HEK293 (cell line): ENCODE measurements around the gene GLO1.

Experiments used
- CTCF ChIA-PET: fragments of 350-600 bp; formaldehyde crosslinking; extraction: SDS; loops from one replicate; lab custom pipeline; 2021; ENCODE audit warnings: antibody characterized with exemption; lab: Yijun Ruan, JAX
- POLR2A ChIA-PET: fragments of 300-600 bp; formaldehyde crosslinking; extraction: SDS; loops from one replicate; lab custom pipeline; 2020; ENCODE audit warnings: antibody characterized with exemption, inconsistent platforms; lab: Yijun Ruan, JAX
- H3K27ac ChIP-seq: fragments of 200-500 bp; sonication (Bioruptor generic); 2 replicates; pipeline ENCODE4 v1.5.1; 2014; ENCODE audit warnings: low read depth, low read length, control low read depth, inconsistent platforms; ENCODE audit errors: extremely low read depth
- H3K36me3 ChIP-seq, 2 experiments: fragments of 200-500 bp in 1 of 2; sonication (Bioruptor generic) in 1 of 2; 1 replicate in 1 of 2; 2 replicates in 1 of 2; pipeline ENCODE4 v1.5.1; 2014 to 2017; ENCODE audit warnings: inconsistent platforms in 2 of 2, low read length in 2 of 2; ENCODE audit not compliant: control insufficient read depth in 2 of 2, insufficient read depth in 1 of 2
- H3K4me1 ChIP-seq: fragments of 200-500 bp; sonication (Bioruptor generic); 2 replicates; pipeline ENCODE4 v1.5.1; 2014; ENCODE audit warnings: mild to moderate bottlenecking, low read length, inconsistent platforms; ENCODE audit not compliant: control insufficient read depth, insufficient read depth
- H3K4me3 ChIP-seq: 2 replicates; pipeline ENCODE4 v1.5.1; 2011; ENCODE audit warnings: low read depth, mild to moderate bottlenecking, control low read depth, low read length, moderate library complexity
- H3K9me3 ChIP-seq: fragments of 200-500 bp; sonication (Bioruptor generic); 2 replicates; pipeline ENCODE4 v1.5.1; 2014; ENCODE audit warnings: low read depth, low read length, inconsistent platforms; ENCODE audit not compliant: control insufficient read depth, insufficient read depth
- GLIS1 ChIP-seq: fragments of 450-650 bp; formaldehyde crosslinking; IDR thresholded peaks from 2 replicates; pipeline ENCODE4 v1.5.1; 2016; ENCODE audit warnings: missing biosample characterization, missing genetic modification characterization
- HOXA7 ChIP-seq: sonication (generic); formaldehyde crosslinking; IDR thresholded peaks from 2 replicates; pipeline ENCODE4 v1.8.1; 2022; ENCODE audit warnings: missing genetic modification reagents, borderline replicate concordance
- OSR2 ChIP-seq: fragments of 450-650 bp; formaldehyde crosslinking; IDR thresholded peaks from 2 replicates; pipeline ENCODE4 v1.5.1; 2016; ENCODE audit warnings: missing biosample characterization, missing genetic modification characterization
- SCRT2 ChIP-seq: fragments of 450-650 bp; formaldehyde crosslinking; IDR thresholded peaks from 2 replicates; pipeline ENCODE4 v1.5.1; 2016; ENCODE audit warnings: missing biosample characterization, missing genetic modification characterization
- SP7 ChIP-seq: fragments of 450-650 bp; formaldehyde crosslinking; IDR thresholded peaks from 2 replicates; pipeline ENCODE4 v1.5.1; 2016; ENCODE audit warnings: missing biosample characterization, missing genetic modification characterization
- YY2 ChIP-seq: fragments of 450-650 bp; formaldehyde crosslinking; IDR thresholded peaks from 2 replicates; pipeline ENCODE4 v1.5.1; 2016; ENCODE audit warnings: missing biosample characterization, missing genetic modification characterization
- ZBTB10 ChIP-seq: fragments of 450-650 bp; formaldehyde crosslinking; IDR thresholded peaks from 2 replicates; pipeline ENCODE4 v1.5.1; 2016; ENCODE audit warnings: missing biosample characterization, missing genetic modification characterization
- ZBTB20 ChIP-seq: fragments of 450-650 bp; formaldehyde crosslinking; IDR thresholded peaks from 2 replicates; pipeline ENCODE4 v1.5.1; 2016; ENCODE audit warnings: missing biosample characterization, missing genetic modification characterization
- ZBTB44 ChIP-seq: fragments of 450-650 bp; IDR thresholded peaks from 2 replicates; pipeline ENCODE4 v1.5.1; 2018; ENCODE audit warnings: missing biosample characterization, mild to moderate bottlenecking, missing genetic modification characterization
- ZBTB6 ChIP-seq: fragments of 450-650 bp; formaldehyde crosslinking; IDR thresholded peaks from 2 replicates; pipeline ENCODE4 v1.5.1; 2017; ENCODE audit warnings: missing biosample characterization, missing genetic modification characterization
- ZFHX2 ChIP-seq: fragments of 450-650 bp; formaldehyde crosslinking; conservative IDR thresholded peaks from 2 replicates; pipeline ENCODE4 v1.5.1; 2016; ENCODE audit warnings: missing biosample characterization, missing genetic modification characterization
- ZNF211 ChIP-seq: fragments of 450-650 bp; formaldehyde crosslinking; IDR thresholded peaks from 2 replicates; pipeline ENCODE4 v1.5.1; 2016; ENCODE audit warnings: low read depth, missing biosample characterization, missing genetic modification characterization
- ZNF311 ChIP-seq: fragments of 450-650 bp; formaldehyde crosslinking; IDR thresholded peaks from 2 replicates; pipeline ENCODE4 v1.5.1; 2017; ENCODE audit warnings: missing biosample characterization, missing genetic modification characterization, borderline replicate concordance
- ZNF324 ChIP-seq: fragments of 450-650 bp; formaldehyde crosslinking; IDR thresholded peaks from 2 replicates; pipeline ENCODE4 v1.5.1; 2016; ENCODE audit warnings: missing biosample characterization, missing genetic modification characterization
- ZNF335 ChIP-seq: fragments of 450-650 bp; formaldehyde crosslinking; conservative IDR thresholded peaks from 2 replicates; pipeline ENCODE4 v1.5.1; 2016; ENCODE audit warnings: missing biosample characterization, missing genetic modification characterization
- ZNF362 ChIP-seq: fragments of 450-650 bp; formaldehyde crosslinking; IDR thresholded peaks from 2 replicates; pipeline ENCODE4 v1.5.1; 2016; ENCODE audit warnings: missing biosample characterization, missing genetic modification characterization
- ZNF416 ChIP-seq: fragments of 450-650 bp; formaldehyde crosslinking; IDR thresholded peaks from 2 replicates; pipeline ENCODE4 v1.5.1; 2016; ENCODE audit warnings: missing biosample characterization, missing genetic modification characterization
- ZNF426 ChIP-seq: fragments of 450-650 bp; formaldehyde crosslinking; IDR thresholded peaks from 2 replicates; pipeline ENCODE4 v1.5.1; 2017; ENCODE audit warnings: missing biosample characterization, missing genetic modification characterization, mild to moderate bottlenecking, inconsistent platforms, moderate library complexity
- ZNF514 ChIP-seq: fragments of 450-650 bp; formaldehyde crosslinking; IDR thresholded peaks from 2 replicates; pipeline ENCODE4 v1.5.1; 2016; ENCODE audit warnings: missing biosample characterization, missing genetic modification characterization
- ZNF555 ChIP-seq: fragments of 450-650 bp; formaldehyde crosslinking; conservative IDR thresholded peaks from 2 replicates; pipeline ENCODE4 v1.5.1; 2017; ENCODE audit warnings: missing biosample characterization, mild to moderate bottlenecking, missing genetic modification characterization, inconsistent platforms
- ZNF585B ChIP-seq: fragments of 450-650 bp; formaldehyde crosslinking; IDR thresholded peaks from 2 replicates; pipeline ENCODE4 v1.5.1; 2016; ENCODE audit warnings: missing biosample characterization, missing genetic modification characterization
- ZNF610 ChIP-seq: fragments of 450-650 bp; formaldehyde crosslinking; IDR thresholded peaks from 2 replicates; pipeline ENCODE4 v1.5.1; 2016; ENCODE audit warnings: missing biosample characterization, missing genetic modification characterization, borderline replicate concordance
- ZSCAN4 ChIP-seq: fragments of 450-650 bp; formaldehyde crosslinking; IDR thresholded peaks from 2 replicates; pipeline ENCODE4 v1.5.1; 2017; ENCODE audit warnings: missing biosample characterization, missing genetic modification characterization

The GLO1 gene

GRCh38 chr6:38638941-38639497 lies 63.9 kb downstream of the GLO1 start (continued):
- peak; percentile 19; the same call in 1 of the 2 replicates for TF ChIP-seq GLIS1 (tag by site-specific recombination)
- no peak for TF ChIP-seq ZNF324 (tag by site-specific recombination)
- peak; percentile 99 for TF ChIP-seq SCRT2 (tag by site-specific recombination)
- 0 out of 2 replicates have a peak, but pooled peaks have one; percentile 19 for TF ChIP-seq SP7 (tag by site-specific recombination)
- peak; percentile 92 for TF ChIP-seq ZBTB20 (tag by site-specific recombination)
- TF ChIP-seq, all 188 proteins: peak for 19

- POLR2A ChIA-PET: no interaction called here
- Histone ChIP-seq H3K27ac (no peak overlapping the region), H3K36me3 (no peaks in the 10 kb centered on the region), H3K4me1 (0 out of 2 replicates have a peak, but pooled peaks cover 3% of the 10 kb centered on the region)
- TF ChIP-seq ZNF335 (tag by site-specific recombination) (no peak), ZNF514 (tag by site-specific recombination) (no peak), HOXA7 (CRISPR knock-in tag) (no peak), ZNF610 (tag by site-specific recombination) (no peak), ZNF311 (no peak), ZBTB10 (tag by site-specific recombination) (no peak), ZFHX2 (tag by site-specific recombination) (no peak), ZNF585B (tag by site-specific recombination) (no peak)
- TF ChIP-seq, all 188 proteins: peak for 0
- no peak overlapping the region for H3K4me3 ChIP-seq
- no peaks in the 10 kb centered on the region for H3K9me3 ChIP-seq
- CTCF ChIA-PET: interaction anchor here (0.7 kb wide), 1 partner anchor 1024 kb away, joined by 3 read pairs; no protein-coding TSS in a partner anchor
Observed at GRCh38 chr6:38637756-38638155, 65.2 kb downstream of the GLO1 start.

GRCh38 chr6:38636027-38636426 lies 66.9 kb downstream of the GLO1 start:
- POLR2A ChIA-PET: no interaction called here
- Histone ChIP-seq H3K4me3 (no peak overlapping the region), H3K4me1 (0 out of 2 replicates have a peak, but pooled peaks cover 3% of the 10 kb centered on the region), H3K27ac (no peak overlapping the region), H3K9me3 (no peaks in the 10 kb centered on the region), H3K36me3 (no peaks in the 10 kb centered on the region)
- CTCF ChIA-PET: no interaction called here
- TF ChIP-seq YY2 (no peak), ZNF211 (no peak), ZSCAN4 (tag by site-specific recombination) (no peak)

- ChIA-PET CTCF (interaction anchor here (0.6 to 1.0 kb wide), 3 partner anchors 33 to 139 kb away, joined by 3 to 5 read pairs (median 3); no protein-coding TSS in a partner anchor), POLR2A (no interaction called here)
- H3K36me3 ChIP-seq: no peaks in the 10 kb centered on the region
- no peak overlapping the region for H3K4me3 ChIP-seq
- H3K4me1 ChIP-seq: no peaks in the 10 kb centered on the region
- no peaks in the 10 kb centered on the region for H3K9me3 ChIP-seq
- no peak overlapping the region for H3K27ac ChIP-seq
- TF ChIP-seq ZNF426 (tag by site-specific recombination): no peak
- no peak for TF ChIP-seq ZNF362 (tag by site-specific recombination)
- no peak for TF ChIP-seq OSR2
- no peak for TF ChIP-seq ZBTB44 (tag by site-specific recombination)
- TF ChIP-seq ZNF555 (tag by site-specific recombination): no peak
- no peak for TF ChIP-seq ZBTB6
- TF ChIP-seq ZNF416: no peak
Observed at GRCh38 chr6:38634518-38634917, 68.4 kb downstream of the GLO1 start.
